Activated CD8-positive, alpha-beta memory T cell treated with anti-CD3 and anti-CD28 coated beads, Interleukin-2, amount 50 U/mL, for 24 hours (primary cell): ENCODE data around the gene PTH.

ENCODE experiments used
- DNase-seq: peaks from one replicate; pipeline ENCODE4 v3.0.0-alpha.2; 2020; ENCODE audit errors: extremely low read depth

The PTH gene

DNA sequence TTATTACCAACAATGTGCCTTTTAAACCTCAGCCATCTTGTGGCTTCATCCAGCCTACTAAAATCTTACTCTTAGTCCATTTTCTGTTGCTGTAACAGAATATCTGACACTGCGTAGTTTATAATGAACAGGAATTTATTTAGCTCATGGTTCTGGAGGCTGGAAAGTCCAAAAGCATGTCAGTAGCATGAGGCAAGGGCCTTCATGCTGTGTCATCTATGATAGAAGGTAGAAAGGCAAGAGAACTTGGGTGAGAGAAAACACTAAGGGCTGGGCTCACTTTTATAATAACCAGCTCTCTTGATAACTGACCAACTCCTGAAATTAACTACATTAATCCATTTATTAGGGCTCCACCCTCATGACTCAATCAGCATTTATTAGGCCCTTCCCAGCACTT is 46.3 kb downstream of the PTH start:
- DNase-seq: no peak

DNA sequence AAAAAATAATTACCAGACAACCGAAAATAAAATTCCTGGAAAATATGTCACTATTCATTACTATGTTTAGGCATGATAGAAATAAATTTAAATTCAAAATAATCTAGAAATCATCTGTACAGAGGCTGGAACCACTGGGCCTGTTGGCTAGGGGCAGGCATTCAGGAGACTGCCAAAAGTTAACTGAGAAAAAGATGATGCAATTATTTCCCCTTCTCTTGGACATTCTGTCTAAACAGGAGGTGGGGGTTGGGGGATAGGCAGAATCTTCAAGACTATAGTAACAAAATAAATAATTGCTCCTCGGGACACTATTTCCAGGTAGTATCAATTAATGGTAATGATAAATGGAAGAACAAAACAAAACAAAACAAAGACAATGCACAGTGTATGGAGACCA is 46.9 kb downstream of the PTH start:
- DNase-seq: no peak

DNA sequence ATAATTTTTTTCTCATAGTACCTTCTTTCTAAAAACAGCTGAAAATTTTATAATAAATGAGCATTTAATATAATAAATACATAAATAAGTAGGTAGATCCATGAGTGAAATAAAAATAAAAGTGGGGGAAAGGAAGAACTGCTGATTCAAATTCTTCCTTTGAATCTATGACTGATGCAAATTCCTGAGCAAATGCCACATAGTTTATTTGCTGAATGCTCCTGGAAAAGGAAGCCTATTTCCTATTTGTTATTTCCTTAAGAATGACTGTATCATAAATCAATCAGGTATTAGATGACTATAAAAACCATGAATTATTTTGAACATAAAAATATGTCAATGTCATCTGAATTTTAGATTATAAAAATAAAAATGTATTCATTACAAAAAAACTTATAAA is 49.4 kb downstream of the PTH start:
- no peak for DNase-seq

DNA sequence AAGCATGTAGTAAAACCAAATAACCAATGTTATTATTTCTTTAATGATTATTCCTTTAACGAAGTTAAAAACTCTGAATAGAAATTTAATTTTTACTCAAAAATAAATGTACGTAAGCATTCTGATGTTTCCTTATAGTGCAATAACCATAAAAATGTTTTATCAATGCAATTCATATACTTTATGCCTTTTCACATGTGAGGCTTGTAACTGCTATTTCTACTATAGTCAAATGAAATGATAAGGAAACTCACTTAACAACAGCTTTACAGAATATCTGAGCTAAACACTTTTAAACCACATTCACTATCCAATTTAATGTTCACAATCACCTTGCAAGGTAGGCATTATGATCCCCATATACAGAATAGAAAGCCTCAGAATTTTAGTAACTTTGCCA is 50.2 kb downstream of the PTH start:
- DNase-seq: no peak
